GM19035 (cell line): ENCODE measurements around the gene HFM1.
A peak's percentile ranks its signal among the peaks of the same experiment; 100 is the strongest.
"Not testable (repeated sequence)": the region's sequence is repeated elsewhere in the genome, so short reads cannot be mapped to it uniquely, and the experiment has no call there.

ENCODE experiments used
- ATAC-seq: cut with Tn5 transposase; IDR thresholded peaks from one replicate; pipeline ENCODE4 v1.9.1; 2021; ENCODE audit not compliant: unreplicated experiment

HFM1 gene

GRCh38 chr1:91404151-91405012, at the start of gene HFM1:
TSS of gene HFM1 (minus strand) at chr1:91404837. CDS start at chr1:91401082, 3,755 bp downstream.
- peak; percentile 96 for ATAC-seq

GRCh38 chr1:91454136-91454535, 49.5 kb upstream of the HFM1 start:
- ATAC-seq = no peak

GRCh38 chr1:91450260-91450659, 45.6 kb upstream of the HFM1 start:
- ATAC-seq = no peak

- not testable (repeated sequence) for ATAC-seq
Observed at GRCh38 chr1:91447782-91448181, 43.1 kb upstream of the HFM1 start.

- ATAC-seq = not testable (repeated sequence)
Observed at GRCh38 chr1:91441980-91442379, 37.3 kb upstream of the HFM1 start.

- no peak for ATAC-seq
Observed at GRCh38 chr1:91440847-91441246, 36.2 kb upstream of the HFM1 start.

- ATAC-seq = no peak
Observed at GRCh38 chr1:91439016-91439415, 34.4 kb upstream of the HFM1 start.

GRCh38 chr1:91428182-91428798, 23.7 kb upstream of the HFM1 start:
- no peak for ATAC-seq

GRCh38 chr1:91427741-91428140, 23.1 kb upstream of the HFM1 start:
- ATAC-seq = no peak

GRCh38 chr1:91422523-91422922, 17.9 kb upstream of the HFM1 start:
- ATAC-seq = not testable (repeated sequence)

GRCh38 chr1:91412371-91412770, 7.7 kb upstream of the HFM1 start:
- no peak for ATAC-seq

GRCh38 chr1:91406773-91407389, 2.2 kb upstream of the HFM1 start:
- ATAC-seq = no peak

GRCh38 chr1:91402023-91402422, 2.6 kb downstream of the HFM1 start:
- no peak for ATAC-seq

GRCh38 chr1:91400133-91400725, 4.4 kb downstream of the HFM1 start:
- ATAC-seq = no peak

- ATAC-seq = no peak
Observed at GRCh38 chr1:91398291-91398690, 6.3 kb downstream of the HFM1 start.

- ATAC-seq = no peak
Observed at GRCh38 chr1:91397605-91398004, 7.0 kb downstream of the HFM1 start.

GRCh38 chr1:91393042-91393441, 11.6 kb downstream of the HFM1 start:
- ATAC-seq = no peak

GRCh38 chr1:91386109-91386508, 18.5 kb downstream of the HFM1 start:
- no peak for ATAC-seq

- no peak for ATAC-seq
Observed at GRCh38 chr1:91383456-91383855, 21.2 kb downstream of the HFM1 start.

- no peak for ATAC-seq
Observed at GRCh38 chr1:91381844-91382243, 22.8 kb downstream of the HFM1 start.

- ATAC-seq = no peak
Observed at GRCh38 chr1:91374086-91374485, 30.6 kb downstream of the HFM1 start.

GRCh38 chr1:91372230-91372629, 32.4 kb downstream of the HFM1 start:
- ATAC-seq = not testable (repeated sequence)
